HG03439 (cell line): ENCODE measurements around the gene LILRA2.
"Not testable (repeated sequence)": the region's sequence is repeated elsewhere in the genome, so short reads cannot be mapped to it uniquely, and the experiment has no call there.

Source experiments
- ATAC-seq: cut with Tn5 transposase; IDR thresholded peaks from one replicate; pipeline ENCODE4 v1.9.1; 2021; ENCODE audit warnings: mild to moderate bottlenecking, moderate library complexity; ENCODE audit not compliant: unreplicated experiment

The LILRA2 gene

GRCh38 chr19:54608205-54608604 is 34.6 kb downstream of the LILRA2 start:
- ATAC-seq, result no peak

- ATAC-seq, result no peak
Measured at GRCh38 chr19:54608792-54609191, 35.2 kb downstream of the LILRA2 start.

GRCh38 chr19:54609356-54609791 is 35.8 kb downstream of the LILRA2 start:
- ATAC-seq, result no peak

- ATAC-seq, result no peak
Measured at GRCh38 chr19:54612428-54612827, 38.8 kb downstream of the LILRA2 start.

- no peak for ATAC-seq
Measured at GRCh38 chr19:54614726-54615125, 41.1 kb downstream of the LILRA2 start.

- ATAC-seq, result peak; percentile 22
Measured at GRCh38 chr19:54616057-54616456, 42.5 kb downstream of the LILRA2 start.

GRCh38 chr19:54616821-54617560 is 43.4 kb downstream of the LILRA2 start:
- peak; percentile 86 for ATAC-seq

- no peak for ATAC-seq
Measured at GRCh38 chr19:54620464-54620863, 46.9 kb downstream of the LILRA2 start.

GRCh38 chr19:54622431-54622830 is 48.8 kb downstream of the LILRA2 start:
- no peak for ATAC-seq

- ATAC-seq, result not testable (repeated sequence)
Measured at GRCh38 chr19:54624234-54624633, 50.6 kb downstream of the LILRA2 start.

- ATAC-seq, result not testable (repeated sequence)
Measured at GRCh38 chr19:54624934-54625730, 51.5 kb downstream of the LILRA2 start.

GRCh38 chr19:54626757-54627156 is 53.2 kb downstream of the LILRA2 start:
- no peak for ATAC-seq

GRCh38 chr19:54627912-54628311 is 54.3 kb downstream of the LILRA2 start:
- not testable (repeated sequence) for ATAC-seq

GRCh38 chr19:54630262-54630661 is 56.7 kb downstream of the LILRA2 start, which contains the start of gene LILRB1:
Gene LILRB1, plus strand, starts transcription at chr19:54630484. Its CDS starts 590 bp downstream, at chr19:54631074.
- ATAC-seq, result not testable (repeated sequence)

GRCh38 chr19:54630782-54631181 is 57.2 kb downstream of the LILRA2 start:
- no peak for ATAC-seq

- not testable (repeated sequence) for ATAC-seq
Measured at GRCh38 chr19:54631489-54632337, 58.1 kb downstream of the LILRA2 start.

- ATAC-seq, result not testable (repeated sequence)
Measured at GRCh38 chr19:54632517-54632916, 58.9 kb downstream of the LILRA2 start.

- ATAC-seq, result no peak
Measured at GRCh38 chr19:54633401-54633800, 59.8 kb downstream of the LILRA2 start.

- not testable (repeated sequence) for ATAC-seq
Measured at GRCh38 chr19:54636081-54636480, 62.5 kb downstream of the LILRA2 start.

GRCh38 chr19:54638683-54639082 is 65.1 kb downstream of the LILRA2 start:
- ATAC-seq, result no peak
